Measurements from ENCODE around the gene DSG2. TPM values are rescaled to one million over a fixed set of nuclear protein-coding genes. Genes with fewer than 3 reads are reported as not detected.

The DSG2 gene
- total RNA-seq, 1 experiment from 2014 or later: 123 TPM

GRCh38 chr18:31533236-31533635 lies 35.3 kb downstream of the DSG2 start:
- H3K79me2 ChIP-seq (ENCODE audit: insufficient read depth, low read length): no peaks in the 10 kb centered on the region
- no peaks in the 10 kb centered on the region for H3K4me1 ChIP-seq (ENCODE audit: control insufficient read depth in 1 of 2, insufficient read depth in 2 of 2, low read length in 2 of 2)
- no peak for DNase-seq (ENCODE audit: low read depth, low spot score)
- peaks cover 27 to 42% of the 10 kb centered on the region in 2 experiments for H3K36me3 ChIP-seq (ENCODE audit: control insufficient read depth in 1 of 2, insufficient read depth in 2 of 2, low read length in 2 of 2)
- CTCF ChIA-PET: no interaction called here
- RAD21 ChIA-PET (ENCODE audit: low non-redundant PET in 1 of 2, low total read pairs in 2 of 2, uncharacterized antibody in 2 of 2, unreplicated experiment in 2 of 2): no interaction called here
- H3K9ac ChIP-seq (ENCODE audit: low read length): no peak overlapping the region
- intact Hi-C loops (cut with micrococcal nuclease): no loop called here
- no peaks in the 10 kb centered on the region for H4K20me1 ChIP-seq (ENCODE audit: insufficient read depth)
- TF ChIP-seq, protein P1, sequence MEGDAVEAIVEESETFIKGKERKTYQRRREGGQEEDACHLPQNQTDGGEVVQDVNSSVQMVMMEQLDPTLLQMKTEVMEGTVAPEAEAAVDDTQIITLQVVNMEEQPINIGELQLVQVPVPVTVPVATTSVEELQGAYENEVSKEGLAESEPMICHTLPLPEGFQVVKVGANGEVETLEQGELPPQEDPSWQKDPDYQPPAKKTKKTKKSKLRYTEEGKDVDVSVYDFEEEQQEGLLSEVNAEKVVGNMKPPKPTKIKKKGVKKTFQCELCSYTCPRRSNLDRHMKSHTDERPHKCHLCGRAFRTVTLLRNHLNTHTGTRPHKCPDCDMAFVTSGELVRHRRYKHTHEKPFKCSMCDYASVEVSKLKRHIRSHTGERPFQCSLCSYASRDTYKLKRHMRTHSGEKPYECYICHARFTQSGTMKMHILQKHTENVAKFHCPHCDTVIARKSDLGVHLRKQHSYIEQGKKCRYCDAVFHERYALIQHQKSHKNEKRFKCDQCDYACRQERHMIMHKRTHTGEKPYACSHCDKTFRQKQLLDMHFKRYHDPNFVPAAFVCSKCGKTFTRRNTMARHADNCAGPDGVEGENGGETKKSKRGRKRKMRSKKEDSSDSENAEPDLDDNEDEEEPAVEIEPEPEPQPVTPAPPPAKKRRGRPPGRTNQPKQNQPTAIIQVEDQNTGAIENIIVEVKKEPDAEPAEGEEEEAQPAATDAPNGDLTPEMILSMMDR (IDR thresholded peaks at IDR 0.05 in 2 of 3, conservative IDR thresholded peaks at IDR 0.05 in 1 of 3; ENCODE audit: borderline replicate concordance in 1 of 3, insufficient read depth in 1 of 3, low read depth in 2 of 3, low read length in 2 of 3): no peak
- no peak for TF ChIP-seq ATF3 (IDR thresholded peaks at IDR 0.05)
- TF ChIP-seq YY1 (IDR thresholded peaks at IDR 0.05; ENCODE audit: extremely low read depth, insufficient replicate concordance, low read depth, low read length): no peak
- TF ChIP-seq REST (IDR thresholded peaks at IDR 0.05; ENCODE audit: low read depth): no peak
- no peak for TF ChIP-seq ZNF274 (IDR thresholded peaks at IDR 0.05; ENCODE audit: low read depth, low read length)
- TF ChIP-seq EZH2phosphoT487 (IDR thresholded peaks at IDR 0.05; ENCODE audit: borderline replicate concordance): no peak
- TF ChIP-seq POLR2A (IDR thresholded peaks at IDR 0.05; ENCODE audit: borderline replicate concordance, extremely low read depth, insufficient read depth, insufficient read length): no peak
- TF ChIP-seq ZFX (IDR thresholded peaks at IDR 0.05): no peak
- TF ChIP-seq, protein P2, sequence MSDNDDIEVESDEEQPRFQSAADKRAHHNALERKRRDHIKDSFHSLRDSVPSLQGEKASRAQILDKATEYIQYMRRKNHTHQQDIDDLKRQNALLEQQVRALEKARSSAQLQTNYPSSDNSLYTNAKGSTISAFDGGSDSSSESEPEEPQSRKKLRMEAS (IDR thresholded peaks at IDR 0.05): no peak
- no peak for TF ChIP-seq EGR1 (IDR thresholded peaks at IDR 0.05; ENCODE audit: low read depth)
- no peak for TF ChIP-seq EZH2 (IDR thresholded peaks at IDR 0.05)
- no peak for TF ChIP-seq SIN3A (IDR thresholded peaks at IDR 0.05; ENCODE audit: low read depth)
- TF ChIP-seq CBX3 (IDR thresholded peaks at IDR 0.05; ENCODE audit: low read depth): no peak
- TF ChIP-seq RAD21 (IDR thresholded peaks at IDR 0.05; ENCODE audit: low read depth): no peak
- no peak for TF ChIP-seq FOSL1 (IDR thresholded peaks at IDR 0.05; ENCODE audit: low read depth)
- no peak overlapping the region for H2AFZ ChIP-seq (ENCODE audit: low read depth, low read length, poor library complexity, severe bottlenecking)
- H3K4me2 ChIP-seq (ENCODE audit: low read length): no peak overlapping the region
- no peaks in the 10 kb centered on the region for H3K27me3 ChIP-seq (ENCODE audit: insufficient read depth, low read length)
- no TSS peak for BruUV-seq (replicated peaks)
- ATAC-seq: no peak
- no peak overlapping the region for H3K4me3 ChIP-seq (replicated peaks in 1 of 2; ENCODE audit: low read depth in 1 of 2, low read length in 2 of 2)
- POLR2A ChIA-PET: no interaction called here
- no peaks in the 10 kb centered on the region for H3K9me2 ChIP-seq (ENCODE audit: insufficient read depth)
- no peak overlapping the region for H3K27ac ChIP-seq (ENCODE audit: low read depth, low read length)
- H3K9me3 ChIP-seq (ENCODE audit: control insufficient read depth in 1 of 2, insufficient read depth in 1 of 2, low read depth in 1 of 2, low read length in 2 of 2): no peaks in the 10 kb centered on the region

Data from HCT116 (cell line).